ENCODE results near the gene KRTCAP2. TPM values are rescaled to one million over a fixed set of nuclear protein-coding genes. Genes with fewer than 3 reads are reported as not detected.

KRTCAP2 gene
- total RNA-seq, 1 donor from 2014 or later: 224 TPM

GRCh38 chr1:155200920-155201319 is 27.8 kb upstream of the KRTCAP2 start:
- intact Hi-C loops (cut with micrococcal nuclease): no loop called here

GRCh38 chr1:155199792-155200191 is 26.7 kb upstream of the KRTCAP2 start:
- intact Hi-C loops (cut with micrococcal nuclease): no loop called here

- intact Hi-C loops (cut with micrococcal nuclease): no loop called here
Measured at GRCh38 chr1:155198547-155198906, 25.4 kb upstream of the KRTCAP2 start.

- intact Hi-C loops (cut with micrococcal nuclease): no loop called here
Measured at GRCh38 chr1:155197901-155198546, 24.9 kb upstream of the KRTCAP2 start.

GRCh38 chr1:155196893-155197638 is 24.0 kb upstream of the KRTCAP2 start:
- intact Hi-C loops (cut with micrococcal nuclease): no loop called here

GRCh38 chr1:155196103-155196892 is 23.2 kb upstream of the KRTCAP2 start:
- intact Hi-C loops (cut with micrococcal nuclease): no loop called here

- intact Hi-C loops (cut with micrococcal nuclease): loop anchor here (2.0 kb wide), 1 partner anchor 129 kb away; no protein-coding TSS in a partner anchor
Measured at GRCh38 chr1:155195201-155196102, 22.3 kb upstream of the KRTCAP2 start.

GRCh38 chr1:155193991-155194240 is 20.8 kb upstream of the KRTCAP2 start:
- intact Hi-C loops (cut with micrococcal nuclease): loop anchor here (1.0 to 5.0 kb wide), 10 partner anchors 12 to 1313 kb away; partner anchors contain the start of genes CLK2, FDPS and YY1AP1

GRCh38 chr1:155193275-155193990 is 20.3 kb upstream of the KRTCAP2 start:
- intact Hi-C loops (cut with micrococcal nuclease): loop anchor here (1.0 to 5.0 kb wide), 4 partner anchors 17 to 1314 kb away; partner anchors contain the start of gene FDPS

GRCh38 chr1:155192346-155193274 is 19.5 kb upstream of the KRTCAP2 start:
- intact Hi-C loops (cut with micrococcal nuclease): loop anchor here (1.0 to 5.0 kb wide), 4 partner anchors 16 to 1315 kb away; partner anchors contain the start of gene FDPS

GRCh38 chr1:155191904-155192303 is 18.8 kb upstream of the KRTCAP2 start:
- intact Hi-C loops (cut with micrococcal nuclease): loop anchor here (5.0 kb wide), 2 partner anchors 185 to 1315 kb away; no protein-coding TSS in a partner anchor

- intact Hi-C loops (cut with micrococcal nuclease): loop anchor here (5.0 kb wide), 2 partner anchors 183 to 1317 kb away; no protein-coding TSS in a partner anchor
Measured at GRCh38 chr1:155189926-155190325, 16.8 kb upstream of the KRTCAP2 start.

GRCh38 chr1:155188268-155188667 is 15.2 kb upstream of the KRTCAP2 start:
- intact Hi-C loops (cut with micrococcal nuclease): no loop called here

GRCh38 chr1:155187456-155187891 is 14.4 kb upstream of the KRTCAP2 start:
- intact Hi-C loops (cut with micrococcal nuclease): no loop called here

- intact Hi-C loops (cut with micrococcal nuclease): no loop called here
Measured at GRCh38 chr1:155186794-155187455, 13.8 kb upstream of the KRTCAP2 start.

GRCh38 chr1:155186067-155186793 is 13.1 kb upstream of the KRTCAP2 start:
- intact Hi-C loops (cut with micrococcal nuclease): no loop called here

- intact Hi-C loops (cut with micrococcal nuclease): no loop called here
Measured at GRCh38 chr1:155185783-155186066, 12.6 kb upstream of the KRTCAP2 start.
